ENCODE results near the gene CPTP. TPM values are rescaled to one million over a fixed set of nuclear protein-coding genes. Genes with fewer than 3 reads are reported as not detected.

Gene CPTP
- total RNA-seq, 1 donor from 2014 or later = 10.8 TPM

- peak in 1 of 2 donors; percentile 70 for DNase-seq (ENCODE audit: low read depth in 2 of 2)
Observed at GRCh38 chr1:1291548-1292441, 32.8 kb upstream of the CPTP start.

- no peak for DNase-seq (ENCODE audit: low read depth in 2 of 2)
Observed at GRCh38 chr1:1292442-1292779, 32.2 kb upstream of the CPTP start.

DNA sequence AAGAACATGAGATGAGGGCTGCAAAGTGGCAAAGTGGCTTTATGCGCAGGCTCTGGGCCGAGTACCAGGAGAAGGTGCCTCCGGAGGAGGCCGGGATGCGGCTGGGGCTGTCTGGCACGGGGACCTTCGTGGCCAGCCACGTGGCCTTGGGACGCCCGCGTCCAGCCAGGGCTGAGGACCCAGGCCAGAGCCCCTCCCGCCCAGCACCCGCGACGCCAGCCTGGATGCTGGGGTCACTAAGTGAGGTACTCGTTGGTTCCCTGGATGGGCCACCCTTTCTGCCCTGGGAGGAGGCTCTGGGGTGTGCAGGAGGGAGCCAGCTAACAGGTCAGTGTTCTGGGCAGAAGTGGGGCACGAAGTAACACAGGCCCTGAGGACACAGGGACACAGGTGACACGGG lies 31.8 kb upstream of the CPTP start:
- no peak for DNase-seq (ENCODE audit: low read depth in 2 of 2)

GRCh38 chr1:1293263-1294249 lies 31.0 kb upstream of the CPTP start:
- DNase-seq (ENCODE audit: low read depth in 2 of 2) = peak in 1 of 2 donors; percentile 25

- no peak for DNase-seq (ENCODE audit: low read depth in 2 of 2)
Observed at GRCh38 chr1:1294250-1294890, 30.2 kb upstream of the CPTP start.

DNA sequence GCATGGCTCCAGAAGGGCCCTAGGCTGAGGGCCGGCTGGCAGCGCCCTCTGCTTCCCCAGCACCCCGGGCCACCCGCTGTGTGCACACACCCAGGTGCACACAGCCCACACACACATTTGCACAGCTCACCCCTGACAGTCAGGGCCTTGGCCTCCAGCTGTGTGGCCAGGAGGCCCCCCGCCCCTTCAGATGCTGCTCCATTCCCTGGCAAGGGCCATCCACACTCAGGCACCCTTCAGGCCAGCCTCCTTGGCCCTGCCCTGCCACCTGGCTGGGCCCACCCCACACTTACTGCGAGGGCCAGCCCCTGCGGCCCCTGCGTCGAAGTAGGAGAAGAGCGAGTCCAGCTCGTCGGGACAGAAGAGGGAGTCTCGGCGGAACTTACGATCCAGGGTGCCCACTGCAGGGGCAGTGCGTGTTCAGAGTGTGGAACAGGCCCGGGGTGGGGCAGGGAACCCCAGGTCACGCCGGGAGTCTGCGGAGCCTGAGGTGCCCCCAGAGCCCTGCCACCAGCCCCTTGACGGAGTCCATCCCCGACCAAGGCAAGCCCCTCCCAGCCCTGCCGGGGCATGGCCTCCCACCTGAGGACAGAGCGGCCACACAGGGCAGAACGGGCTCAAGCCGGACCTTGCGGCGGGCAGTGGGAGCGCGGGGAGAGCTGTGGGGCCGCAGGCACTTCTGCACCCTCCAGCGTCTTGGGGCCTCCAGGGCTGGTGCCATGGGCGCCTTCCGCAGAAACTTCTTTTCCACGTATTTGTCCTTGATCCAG lies 29.3 kb upstream of the CPTP start:
- no peak for DNase-seq (ENCODE audit: low read depth in 2 of 2)

DNA sequence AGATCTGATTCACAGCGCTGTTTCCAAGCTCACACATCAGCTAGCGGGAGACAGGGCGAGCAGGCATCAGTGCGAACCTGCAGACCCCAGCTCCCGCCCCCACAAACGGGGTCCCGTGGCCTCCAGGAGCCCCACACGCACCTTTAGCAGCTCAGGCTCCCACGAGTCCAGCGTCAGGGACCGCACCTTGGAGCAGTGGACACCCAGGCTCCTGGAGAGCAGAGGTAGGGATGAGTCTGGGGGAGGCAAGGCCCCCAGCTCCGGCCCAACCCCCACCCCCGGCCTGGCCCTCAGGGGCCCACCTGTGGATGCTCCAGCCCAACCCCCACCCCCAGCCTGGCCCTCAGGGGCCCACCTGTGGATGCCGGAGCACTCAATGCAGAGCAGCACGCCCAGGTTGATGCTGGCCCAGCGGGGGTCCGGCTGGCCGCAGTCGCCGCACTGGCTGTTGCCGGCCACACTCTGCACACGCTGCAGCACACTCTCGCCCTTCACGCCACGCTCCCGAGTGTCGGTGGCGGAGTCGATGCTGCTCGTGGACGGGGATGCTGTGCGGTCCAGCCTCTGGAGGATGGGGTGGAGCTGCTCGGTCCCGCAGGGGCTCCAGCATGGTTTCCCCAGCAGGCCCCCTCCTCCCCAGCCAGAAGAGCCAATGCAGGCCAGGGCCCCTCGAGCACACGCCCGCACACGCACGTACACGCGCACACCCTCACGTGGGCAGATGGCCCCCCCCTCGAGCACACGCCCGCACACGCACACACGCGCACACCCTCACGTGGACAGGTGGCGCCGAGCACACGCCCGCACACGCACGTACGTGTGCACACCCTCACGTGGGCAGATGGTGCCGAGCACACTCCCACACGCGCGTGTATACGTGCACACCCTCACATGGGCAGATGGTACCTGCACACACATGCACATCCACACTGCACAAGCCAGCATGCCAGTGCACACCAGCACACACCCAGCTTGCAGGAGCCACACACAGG lies 28.2 kb upstream of the CPTP start:
- no peak for DNase-seq (ENCODE audit: low read depth in 2 of 2)

GRCh38 chr1:1297802-1298424 lies 26.7 kb upstream of the CPTP start:
- DNase-seq (ENCODE audit: low read depth in 2 of 2) = no peak

DNA sequence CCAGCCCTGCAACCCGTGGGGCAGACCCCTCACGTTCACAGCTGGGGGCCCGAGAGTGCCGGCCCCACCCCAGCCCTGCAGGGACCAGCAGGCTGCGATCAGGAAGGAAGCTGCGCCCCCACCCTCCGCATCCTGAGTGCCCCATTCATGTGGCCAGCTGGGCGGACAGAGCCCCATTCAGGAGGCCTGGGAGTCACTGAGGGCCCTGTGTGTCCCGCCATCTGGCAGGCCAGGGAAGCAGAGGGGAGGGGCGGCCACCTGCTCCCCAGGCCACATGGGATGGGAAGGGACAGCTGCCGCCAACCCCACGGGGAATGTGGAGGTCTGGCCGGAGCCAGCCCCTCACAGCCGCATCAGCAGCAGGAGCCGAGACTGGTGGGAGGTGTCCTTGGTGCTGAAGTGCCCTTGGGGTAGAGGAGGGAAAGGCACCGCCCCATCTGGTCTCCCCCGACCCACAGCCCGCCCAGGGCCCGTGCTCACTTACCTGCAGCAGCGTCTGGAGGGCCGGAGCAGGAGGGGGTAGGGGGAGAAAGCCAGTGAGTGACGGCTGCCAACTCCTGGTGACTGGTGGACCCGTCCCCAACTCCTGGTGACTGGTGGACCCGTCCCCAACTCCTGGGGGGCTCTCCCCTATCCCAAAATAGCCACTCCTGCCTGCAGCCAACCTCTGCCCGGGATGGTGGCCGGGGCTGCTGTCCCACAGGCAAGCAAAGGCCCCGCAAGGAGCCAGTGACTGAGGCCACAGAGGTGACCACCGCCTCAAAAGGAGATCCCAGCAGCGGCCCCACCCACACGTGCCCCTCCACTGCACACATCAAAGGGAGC lies 25.5 kb upstream of the CPTP start:
- peak in 1 of 2 donors; percentile 50 for DNase-seq (ENCODE audit: low read depth in 2 of 2)

- DNase-seq (ENCODE audit: low read depth in 2 of 2) = no peak
Observed at GRCh38 chr1:1299686-1300351, 24.8 kb upstream of the CPTP start.

GRCh38 chr1:1300352-1300739 lies 24.3 kb upstream of the CPTP start:
- no peak for DNase-seq (ENCODE audit: low read depth in 2 of 2)

DNA sequence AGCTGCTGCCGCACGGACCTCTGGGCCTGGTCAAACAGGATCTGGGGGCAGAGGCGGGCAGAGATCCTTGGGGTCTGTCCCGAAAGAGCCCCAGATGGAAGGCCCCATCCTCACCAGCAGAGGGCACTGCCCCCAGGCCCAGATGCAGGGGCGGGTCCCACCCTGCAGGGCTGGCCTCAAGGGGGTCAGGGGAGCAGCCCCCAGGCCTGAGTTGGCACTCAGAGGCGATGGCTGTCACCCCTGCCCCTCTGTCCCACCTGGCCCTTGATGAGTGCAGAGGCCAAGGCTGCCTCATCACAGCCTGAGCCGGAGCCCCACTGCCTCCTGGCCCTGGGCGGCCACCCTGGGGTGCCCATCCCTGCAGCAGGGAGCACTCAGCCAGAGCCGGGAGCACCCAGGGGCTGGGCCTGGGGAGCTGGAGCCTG lies 22.6 kb upstream of the CPTP start:
- no peak for DNase-seq (ENCODE audit: low read depth in 2 of 2)

- no peak for DNase-seq (ENCODE audit: low read depth in 2 of 2)
Observed at GRCh38 chr1:1302951-1303509, 21.6 kb upstream of the CPTP start.

DNA sequence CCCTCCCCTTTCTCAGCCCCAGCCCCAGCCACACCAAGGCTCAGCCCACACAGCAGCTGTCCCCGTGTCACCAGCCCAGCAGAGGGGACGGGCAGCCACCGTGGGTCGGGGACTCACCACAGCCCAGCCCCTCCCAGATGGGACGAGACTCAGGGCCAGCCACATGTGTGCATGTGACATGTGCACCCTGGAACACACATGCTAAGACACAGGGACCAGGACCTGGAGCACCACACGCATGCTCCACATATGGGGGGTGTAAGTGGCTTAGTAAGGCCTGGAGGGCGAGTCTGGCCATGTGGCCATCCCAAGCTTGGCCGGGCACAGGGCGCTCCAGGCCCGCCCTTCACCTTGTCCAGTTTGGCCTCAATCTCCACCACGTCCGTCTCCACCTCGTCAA lies 20.9 kb upstream of the CPTP start:
- DNase-seq (ENCODE audit: low read depth in 2 of 2) = no peak

DNA sequence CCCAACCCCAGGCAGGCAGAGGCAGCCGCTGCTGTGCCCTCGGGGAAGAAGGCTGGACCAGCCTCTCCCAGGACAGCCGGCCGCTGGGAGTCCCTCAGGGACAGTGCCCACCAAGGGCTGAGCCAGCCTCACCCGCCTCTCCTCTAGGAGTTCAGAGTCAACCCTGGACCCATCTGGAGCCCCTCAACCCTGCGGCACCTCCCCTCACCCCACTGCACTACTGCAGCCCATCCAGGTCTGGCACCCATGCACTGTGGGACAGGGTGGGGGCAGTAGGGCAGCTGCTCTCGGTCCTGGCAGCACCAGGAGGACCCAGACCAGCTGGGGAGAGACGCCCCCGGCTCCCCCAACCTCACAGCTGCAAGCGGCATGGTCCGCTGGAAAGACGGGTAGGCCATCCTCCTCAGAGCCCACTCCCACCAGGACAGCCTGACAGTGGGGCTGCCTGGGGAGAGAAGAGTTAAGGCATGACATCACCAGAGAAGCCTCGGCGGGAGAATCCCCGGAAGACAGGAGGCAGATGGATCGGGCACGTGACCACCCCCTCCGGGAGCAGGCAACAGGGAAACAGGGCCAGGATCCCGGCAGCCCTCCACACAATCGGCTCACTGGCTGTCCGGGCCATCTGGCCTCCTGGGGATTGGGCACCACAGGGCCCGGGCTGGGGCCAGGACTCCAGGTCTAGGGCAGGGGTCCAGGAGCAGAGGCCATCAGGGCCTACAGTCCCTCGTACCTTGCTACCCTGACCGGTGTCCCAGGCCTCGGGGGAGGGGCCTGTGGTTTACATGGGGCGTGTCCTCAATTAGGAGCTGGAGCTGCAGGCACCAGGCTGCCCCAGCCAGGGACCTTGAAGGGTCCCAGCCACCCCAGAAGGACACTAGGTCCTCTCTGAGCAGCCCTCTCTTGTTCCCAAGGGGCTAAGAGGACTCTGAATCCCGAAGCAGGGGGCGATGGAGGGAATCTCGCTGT lies 20.0 kb upstream of the CPTP start:
- peak in 1 of 2 donors; percentile 53 for DNase-seq (ENCODE audit: low read depth in 2 of 2)

- DNase-seq (ENCODE audit: low read depth in 2 of 2) = peak in 1 of 2 donors; percentile 53
Observed at GRCh38 chr1:1305300-1306069, 19.1 kb upstream of the CPTP start.
